NCI-H128 (cell line): ENCODE results near the gene LRRN2.

ENCODE experiments used
- DNase-seq: peaks from one replicate; lab custom pipeline; 2025; ENCODE audit not compliant: unreplicated experiment; lab: John Stamatoyannopoulos, UW

The LRRN2 gene

DNA sequence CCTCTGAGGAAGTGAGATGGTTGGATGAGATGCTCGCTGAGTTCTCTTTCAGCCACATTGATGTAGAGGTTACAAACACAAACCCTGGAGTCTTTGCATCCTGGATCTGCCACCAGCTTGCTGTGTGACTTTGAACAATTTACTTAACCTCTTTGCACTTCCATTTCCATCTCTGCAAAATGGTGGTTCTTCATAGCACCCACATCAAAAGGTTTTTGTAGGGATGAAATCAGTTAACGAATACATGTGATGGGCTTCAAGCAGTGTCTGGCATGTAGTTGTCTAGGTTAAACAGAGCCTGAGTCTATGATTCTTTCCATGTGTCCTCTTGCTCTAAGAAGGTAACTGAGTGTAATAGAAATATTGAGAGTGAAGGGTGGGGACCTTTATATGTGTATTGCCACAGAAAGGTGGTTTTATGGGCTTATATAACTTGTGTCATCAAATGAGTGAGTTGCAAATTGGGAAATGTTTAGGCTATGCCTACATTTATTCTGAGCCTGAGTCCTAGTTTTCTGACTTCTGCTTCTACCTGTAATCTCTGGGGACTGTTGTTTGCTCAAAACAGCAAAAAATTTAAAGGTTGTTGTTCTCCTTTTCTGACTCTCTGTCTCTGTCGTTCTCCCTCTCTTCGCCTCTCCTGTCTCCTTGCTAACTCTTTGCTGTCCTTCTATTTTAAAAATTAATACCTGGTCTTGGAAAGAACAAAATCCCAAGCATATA is 27.3 kb upstream of the LRRN2 start:
- DNase-seq: no peak

DNA sequence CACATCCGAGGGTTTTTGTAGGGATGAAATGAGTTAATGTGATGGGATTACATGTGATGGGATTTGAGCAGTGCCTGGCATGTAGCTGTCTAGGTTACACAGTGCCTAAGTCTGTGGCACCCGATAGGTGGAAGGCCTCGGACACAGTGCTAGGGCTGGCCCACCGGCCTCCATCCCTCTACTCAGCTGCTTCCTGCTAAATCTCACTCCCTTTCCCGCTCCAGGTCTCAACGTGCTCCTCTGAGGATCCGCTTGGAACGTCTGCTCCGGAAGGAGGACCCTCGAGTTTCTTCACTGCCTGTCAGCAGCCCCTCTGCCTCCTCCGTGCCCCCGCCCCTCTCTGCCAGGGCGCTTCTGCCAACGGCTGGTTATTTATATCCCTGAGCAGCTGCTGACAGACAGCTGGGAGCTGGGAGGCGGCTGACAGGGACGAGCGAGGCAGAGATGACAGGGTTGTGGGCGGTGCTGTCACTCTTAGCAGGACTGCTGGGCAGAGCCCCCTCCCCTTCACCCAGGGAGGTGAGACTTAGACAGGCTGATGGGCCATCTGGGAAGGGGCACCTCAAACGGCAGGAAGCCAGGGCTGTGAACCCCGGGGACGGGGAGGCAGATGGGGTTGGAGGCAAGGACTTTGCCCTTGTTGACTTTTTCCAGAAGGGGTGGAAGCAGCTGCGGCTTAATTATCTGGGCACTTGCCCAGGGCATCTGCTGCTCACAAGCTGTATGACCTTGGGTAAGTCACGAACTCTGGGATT is 26.6 kb upstream of the LRRN2 start:
- no peak for DNase-seq

DNA sequence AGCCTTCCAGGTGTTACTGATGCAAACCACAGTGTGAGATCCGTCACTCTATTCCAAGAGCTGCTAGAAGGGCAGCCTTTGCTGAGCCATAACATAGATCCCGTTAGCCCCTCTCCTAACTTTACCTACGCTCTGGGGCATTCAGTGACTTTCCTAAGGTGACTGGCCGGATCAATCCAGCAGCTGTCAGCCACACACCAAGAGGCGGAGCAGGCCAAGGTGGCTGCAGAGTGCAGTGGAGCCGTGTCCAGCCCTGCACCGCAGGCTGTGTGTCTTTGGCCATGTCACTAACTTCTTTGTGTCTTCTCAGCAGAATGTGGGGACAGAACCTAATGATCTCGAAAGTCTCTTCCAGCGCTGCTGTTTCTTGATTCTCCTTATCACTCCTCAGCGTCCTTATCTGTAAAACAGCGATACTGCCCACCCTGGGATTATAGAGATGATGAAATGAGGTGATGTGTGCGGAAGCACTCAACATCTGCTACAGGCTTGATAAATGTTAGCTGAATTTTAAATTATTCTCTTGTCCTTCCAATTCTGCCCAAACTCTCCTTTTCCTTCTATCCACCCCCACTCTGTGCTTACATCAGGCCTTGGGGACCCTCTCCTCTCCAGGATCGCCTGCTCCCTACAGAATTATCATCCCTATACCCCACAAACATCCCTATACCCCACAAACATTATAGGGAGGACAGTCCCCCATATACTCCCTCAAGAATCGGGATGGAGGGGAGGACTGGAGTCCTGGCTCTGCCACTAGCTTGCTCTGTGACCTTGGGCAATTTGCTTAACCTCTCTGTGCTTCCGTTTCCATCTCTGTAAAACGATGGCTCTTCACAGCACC is 25.8 kb upstream of the LRRN2 start:
- no peak for DNase-seq

DNA sequence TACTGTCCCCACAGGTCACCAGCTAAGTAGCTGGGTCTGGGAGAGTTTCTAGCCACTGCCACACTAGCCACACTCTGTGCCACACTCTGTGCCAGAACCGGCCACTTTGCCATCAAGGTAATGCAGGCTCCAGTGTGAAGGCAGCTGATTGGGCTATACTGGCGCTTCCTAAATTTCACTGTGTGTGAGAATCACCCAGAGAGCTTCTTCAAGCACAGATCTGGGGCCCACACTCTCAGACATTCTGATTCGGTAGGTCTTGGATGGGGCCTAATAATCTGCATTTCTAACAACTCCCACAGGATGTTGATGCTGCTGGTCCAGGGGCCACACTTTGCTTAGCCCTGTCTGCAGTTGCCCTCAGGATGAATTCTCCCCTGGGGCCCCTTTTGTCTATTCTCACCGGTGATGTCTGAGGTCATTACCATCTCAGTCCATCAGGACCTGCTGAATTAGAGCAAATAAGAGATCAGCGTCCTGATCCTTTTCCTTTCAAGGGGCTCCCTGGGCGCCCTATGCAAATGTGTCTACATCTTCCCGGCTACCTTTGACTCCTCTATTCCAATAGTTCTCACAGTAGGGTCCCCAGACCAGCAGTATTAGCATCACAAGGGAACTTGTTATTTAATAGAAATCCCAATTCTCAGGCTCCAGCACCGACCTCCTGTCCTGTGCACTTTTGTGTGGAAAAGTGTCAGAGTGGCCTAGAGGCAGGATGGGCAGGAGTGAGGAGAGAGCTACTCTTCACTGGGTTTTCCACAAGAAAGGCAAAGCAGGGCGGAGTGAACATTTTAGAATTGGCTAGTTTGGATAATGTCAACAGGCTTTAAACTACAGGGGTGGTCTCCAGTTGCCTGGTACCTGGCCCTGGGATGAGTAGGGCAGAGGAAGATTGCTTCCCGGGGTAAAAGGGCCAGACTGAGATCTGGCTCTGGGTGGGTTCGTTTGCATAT is 24.7 kb upstream of the LRRN2 start:
- DNase-seq: no peak

DNA sequence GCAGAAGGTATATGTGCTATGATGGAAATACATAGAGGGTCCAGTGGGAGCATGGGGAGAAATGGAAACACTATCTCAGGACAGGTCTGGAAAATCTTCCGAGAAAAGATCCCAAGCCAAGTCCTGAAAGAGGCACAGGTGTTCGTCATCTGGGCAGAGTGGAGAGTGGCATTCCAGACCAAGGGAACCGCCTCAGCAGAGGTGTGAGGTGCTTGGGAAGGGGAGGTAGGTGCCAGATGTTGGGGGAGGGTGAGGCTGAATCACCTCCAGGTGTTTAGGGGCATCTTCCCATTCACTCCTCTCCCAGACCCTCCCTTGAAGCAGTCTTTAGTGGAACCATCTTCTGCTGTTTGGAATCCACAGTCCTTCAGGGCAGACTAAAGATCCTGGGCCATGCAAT is 23.5 kb upstream of the LRRN2 start:
- no peak for DNase-seq

DNA sequence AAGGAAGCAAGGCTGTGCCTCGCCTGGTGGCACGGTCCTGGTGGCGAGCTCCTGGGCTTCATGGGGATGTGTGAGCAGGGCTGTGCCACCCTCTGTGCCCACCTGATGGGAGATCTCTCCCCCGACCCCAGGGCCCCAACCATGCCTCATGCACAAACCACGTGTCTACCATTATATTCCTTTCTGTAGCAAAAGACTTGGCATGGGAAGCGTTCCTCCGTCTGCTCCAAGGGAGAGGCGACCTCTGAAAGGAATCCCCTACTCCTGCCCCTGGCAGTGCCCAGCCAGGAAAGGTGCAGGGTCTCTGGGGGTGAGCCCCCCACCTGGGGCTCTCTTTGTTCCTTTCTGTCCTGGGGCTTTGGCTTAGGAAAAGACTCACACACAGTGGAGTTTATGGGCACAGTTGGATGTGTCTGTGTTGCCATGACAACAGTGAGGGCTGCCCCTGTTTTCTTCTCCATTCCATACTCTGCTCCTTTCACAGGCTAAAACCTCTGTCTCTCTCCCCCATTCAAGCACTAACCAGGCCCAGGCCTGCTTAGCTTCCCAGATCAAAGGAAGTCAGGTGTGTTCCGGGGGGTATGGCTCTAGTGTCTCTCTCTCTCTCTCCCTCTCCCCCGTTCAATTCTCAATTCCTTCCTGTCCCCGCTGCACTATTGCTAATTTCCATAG is 21.4 kb upstream of the LRRN2 start:
- DNase-seq: no peak

DNA sequence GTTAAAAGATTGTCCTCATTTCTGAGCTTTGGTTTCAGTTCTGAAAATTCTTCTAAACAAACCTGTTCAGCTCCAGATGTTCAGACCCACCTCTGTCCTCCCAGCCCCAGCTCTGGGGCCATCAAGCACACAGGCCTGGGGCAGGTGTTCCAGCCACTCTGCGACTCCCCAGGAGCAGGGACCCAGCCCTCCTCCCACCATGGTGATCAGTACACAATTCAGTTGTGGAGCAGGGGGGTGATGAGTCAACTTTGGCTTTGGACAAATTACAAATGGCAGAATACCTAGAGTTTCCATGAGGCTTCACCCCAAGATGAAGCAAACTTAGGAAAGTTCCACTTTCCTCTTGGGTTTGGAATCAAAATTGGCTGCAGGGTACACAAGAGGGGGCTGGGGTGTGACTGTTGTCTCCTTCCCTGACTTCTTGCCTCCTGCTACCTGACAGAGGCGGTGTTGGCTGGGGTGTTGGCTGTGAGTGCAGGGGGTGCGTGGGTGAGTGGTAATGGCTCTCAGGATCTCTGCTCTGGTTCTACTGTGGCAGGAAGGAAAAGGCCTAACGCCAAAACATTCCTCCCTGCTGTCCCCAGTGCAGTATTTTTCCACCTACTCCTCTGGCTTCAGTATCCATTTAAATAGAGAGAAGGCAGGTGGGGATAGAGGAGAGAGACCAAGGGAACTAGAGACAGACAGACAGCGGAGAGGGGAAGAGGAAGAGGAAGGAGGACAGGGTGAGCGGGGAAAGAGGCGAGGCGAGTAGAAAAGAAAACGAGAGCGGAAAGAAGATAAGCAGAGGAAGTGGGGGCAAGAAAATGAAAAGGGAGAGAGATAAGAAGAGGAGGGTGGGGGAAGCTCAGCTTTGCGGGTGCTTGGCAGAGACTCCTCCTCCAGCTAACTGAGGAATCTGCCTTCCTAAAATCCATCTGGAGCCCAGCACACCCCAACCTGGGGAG is 20.6 kb upstream of the LRRN2 start:
- no peak for DNase-seq

DNA sequence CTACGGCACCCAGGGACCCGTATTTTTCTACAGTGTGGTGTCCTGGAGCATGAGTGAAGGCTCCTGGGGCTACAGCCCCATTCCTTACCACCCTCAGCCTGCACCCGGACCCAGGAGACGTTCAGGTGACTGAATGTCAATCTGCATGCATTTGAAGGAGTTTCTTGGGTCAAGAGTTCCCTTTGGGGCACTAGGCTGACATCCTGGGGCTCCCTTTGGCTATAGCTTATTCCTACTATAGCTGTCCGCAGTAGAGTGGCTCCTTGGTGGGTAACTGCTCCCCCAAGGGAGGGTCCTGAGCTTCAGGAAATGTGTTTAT is 19.9 kb upstream of the LRRN2 start:
- DNase-seq: no peak

DNA sequence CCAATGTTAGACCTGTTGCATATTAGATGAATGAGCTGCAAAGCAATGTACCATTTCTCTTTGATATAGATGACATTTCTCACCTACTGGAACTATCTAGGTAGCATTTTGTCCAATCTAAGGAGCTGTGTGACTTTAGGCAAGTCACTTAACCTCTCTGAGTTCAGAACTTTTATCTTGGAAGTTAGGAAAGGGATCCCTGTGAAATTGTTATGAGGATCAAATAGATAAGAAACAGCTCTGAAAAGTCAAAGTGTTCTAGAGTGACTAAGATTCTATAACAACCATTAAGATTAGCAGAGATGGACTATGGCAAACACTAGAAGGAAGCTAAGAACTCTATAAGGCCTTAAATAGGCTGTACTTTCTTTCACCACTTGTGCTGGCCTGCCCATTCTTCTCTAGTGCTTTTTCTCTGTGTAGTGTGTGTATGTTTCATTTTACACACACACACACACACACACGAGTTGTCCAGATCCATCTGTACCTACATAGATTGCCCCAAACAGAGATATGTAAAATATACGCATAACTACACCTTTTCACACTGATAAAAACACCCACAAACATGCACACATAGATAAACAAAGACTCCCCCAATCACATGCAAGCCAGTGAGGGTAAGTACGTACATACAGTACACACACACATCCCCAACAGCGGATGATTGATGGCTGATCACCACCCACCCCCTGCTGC is 19.4 kb upstream of the LRRN2 start:
- DNase-seq: no peak

DNA sequence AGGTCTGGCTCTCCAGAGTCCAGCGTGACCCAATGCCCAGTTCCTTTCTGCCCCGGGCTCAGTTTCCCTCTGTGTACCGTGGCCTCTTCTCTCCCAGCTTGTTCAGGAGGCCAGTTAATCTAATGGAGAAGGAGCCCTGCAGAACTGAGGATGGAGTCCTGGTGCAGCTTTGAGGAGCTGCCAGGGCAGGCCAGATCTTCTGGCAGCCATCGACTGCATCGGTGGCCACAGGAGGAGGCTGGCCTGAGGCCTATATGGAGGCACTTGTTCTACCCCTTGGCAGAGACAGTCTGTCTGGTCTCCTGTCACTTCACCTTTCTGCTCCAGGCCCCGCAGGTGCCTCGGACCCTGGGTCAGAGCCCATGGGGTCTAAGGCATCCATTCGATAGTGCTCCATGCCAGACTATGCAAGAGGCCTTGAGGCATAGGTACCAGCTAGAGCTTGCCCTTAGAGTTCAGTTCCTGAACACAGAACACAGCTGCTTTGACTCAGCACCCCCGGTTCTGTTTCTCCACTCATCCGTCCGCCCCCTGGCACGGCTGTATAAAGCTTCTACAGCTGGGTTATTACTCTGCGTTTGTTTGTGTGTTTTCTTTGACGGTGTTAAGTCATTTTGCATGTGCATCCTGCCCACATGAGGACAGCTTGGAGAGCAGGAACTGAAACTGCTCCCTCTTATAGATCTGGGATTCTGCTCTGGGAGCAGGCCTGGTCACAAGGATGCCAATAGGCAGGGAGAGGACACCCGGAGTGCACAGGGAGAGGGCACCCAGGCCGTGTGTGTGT is 18.5 kb upstream of the LRRN2 start:
- no peak for DNase-seq

DNA sequence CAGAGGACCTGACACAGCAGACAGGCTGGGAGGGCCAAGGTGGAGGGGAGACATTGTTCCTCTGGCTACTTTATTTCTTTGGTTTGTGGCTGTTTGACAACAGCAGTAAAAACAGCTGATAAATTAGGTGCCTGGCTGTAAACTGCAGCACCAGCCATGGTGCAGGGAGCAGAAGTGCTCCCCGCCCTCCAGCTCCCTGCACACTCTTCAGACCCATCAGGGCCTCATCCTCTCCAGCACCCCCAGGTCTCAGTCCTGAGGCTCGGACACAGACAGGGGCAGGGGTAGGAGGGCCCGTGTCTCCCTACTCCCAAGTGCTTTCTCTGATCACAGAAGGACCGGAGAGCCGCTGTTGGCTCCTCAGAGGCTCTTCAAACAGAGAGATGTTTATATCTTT is 17.7 kb upstream of the LRRN2 start:
- DNase-seq: no peak

DNA sequence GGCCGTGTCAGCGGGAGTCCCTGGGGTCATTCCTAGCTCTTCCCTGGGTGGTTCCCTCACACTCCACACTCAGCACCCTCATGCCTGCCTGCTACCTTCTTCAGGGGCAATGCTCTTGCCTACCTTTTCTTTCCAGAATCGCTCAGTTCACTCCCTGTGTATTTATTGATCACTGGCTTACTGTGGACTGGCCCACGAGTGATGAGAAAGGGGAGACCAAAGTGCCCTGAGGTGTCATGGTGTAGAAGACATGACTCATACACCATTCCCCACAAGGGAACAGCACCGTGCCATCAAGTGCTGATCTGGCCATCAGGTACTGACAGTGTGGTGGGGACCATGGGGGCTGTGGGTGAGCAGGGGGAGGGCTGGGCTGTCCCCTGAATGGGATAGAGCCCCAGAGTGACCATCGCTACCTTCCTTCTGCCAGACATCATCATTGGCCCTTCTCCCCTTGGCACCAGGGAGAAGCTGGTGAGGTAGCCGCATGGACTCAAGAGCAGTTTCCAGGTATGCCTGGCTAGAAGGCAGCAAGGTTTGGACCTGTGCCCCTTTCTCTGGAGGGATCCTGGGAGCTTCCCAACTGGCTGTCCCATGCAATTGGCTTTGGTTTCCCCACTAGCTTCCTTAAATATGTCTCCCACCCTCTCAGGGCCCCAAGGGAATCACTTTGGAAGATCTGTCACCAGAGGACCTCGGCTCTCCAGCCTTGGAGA is 17.2 kb upstream of the LRRN2 start:
- no peak for DNase-seq

DNA sequence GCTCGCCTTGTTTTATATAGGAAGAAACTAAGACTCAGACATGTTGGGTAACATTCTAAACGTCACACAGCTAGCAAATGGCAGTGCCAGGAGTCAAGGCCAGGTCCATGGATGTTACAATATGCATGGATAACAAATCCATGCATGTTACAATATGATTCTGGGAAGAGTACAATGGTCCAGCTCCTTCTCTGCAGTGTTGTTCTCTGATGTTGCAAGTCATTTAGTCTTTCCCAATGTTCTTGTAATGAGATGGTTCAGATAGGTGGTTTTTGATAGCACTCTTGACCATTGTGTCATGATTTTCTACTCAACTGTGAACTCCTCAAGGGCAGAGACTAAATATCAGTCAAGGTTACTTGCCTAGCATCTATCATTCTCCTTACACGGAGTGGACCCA is 15.7 kb upstream of the LRRN2 start:
- no peak for DNase-seq

DNA sequence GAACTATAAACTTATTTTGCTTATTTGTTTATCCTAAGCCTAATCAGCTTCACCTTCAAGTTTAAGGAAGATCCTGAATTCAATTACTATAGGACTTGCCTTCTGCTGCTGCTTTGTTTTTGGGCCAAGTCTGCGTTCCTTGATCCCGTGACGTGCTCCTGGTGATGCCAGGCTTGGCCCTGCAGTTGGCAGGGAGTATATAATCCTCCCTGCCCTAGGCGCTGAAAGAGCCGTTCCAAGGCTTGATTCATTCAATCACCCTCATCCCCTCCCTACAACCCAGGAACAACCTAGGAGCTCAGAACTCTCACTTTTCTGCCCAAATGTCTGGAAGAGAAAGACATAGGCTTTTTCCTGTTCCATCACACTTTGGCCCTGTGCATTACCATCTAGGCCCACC is 12.4 kb upstream of the LRRN2 start:
- no peak for DNase-seq

DNA sequence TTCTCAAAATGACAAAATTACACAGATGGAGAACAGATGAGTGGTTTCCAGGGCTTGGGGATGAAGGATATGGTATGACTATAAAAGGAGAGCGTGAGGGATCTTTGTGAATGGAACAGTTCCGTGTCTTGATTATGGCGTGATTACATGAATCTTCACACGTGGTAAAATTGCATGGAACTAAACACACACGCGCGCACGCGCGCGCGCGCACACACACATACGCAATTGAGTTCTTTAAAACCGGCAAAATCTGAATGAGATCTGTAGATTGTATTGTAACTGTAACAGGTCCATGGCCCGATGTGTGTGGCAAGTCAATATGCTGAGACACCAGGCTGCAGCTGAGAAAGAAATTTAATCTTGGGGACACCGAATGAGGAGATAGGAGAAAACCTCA is 11.1 kb upstream of the LRRN2 start:
- no peak for DNase-seq

DNA sequence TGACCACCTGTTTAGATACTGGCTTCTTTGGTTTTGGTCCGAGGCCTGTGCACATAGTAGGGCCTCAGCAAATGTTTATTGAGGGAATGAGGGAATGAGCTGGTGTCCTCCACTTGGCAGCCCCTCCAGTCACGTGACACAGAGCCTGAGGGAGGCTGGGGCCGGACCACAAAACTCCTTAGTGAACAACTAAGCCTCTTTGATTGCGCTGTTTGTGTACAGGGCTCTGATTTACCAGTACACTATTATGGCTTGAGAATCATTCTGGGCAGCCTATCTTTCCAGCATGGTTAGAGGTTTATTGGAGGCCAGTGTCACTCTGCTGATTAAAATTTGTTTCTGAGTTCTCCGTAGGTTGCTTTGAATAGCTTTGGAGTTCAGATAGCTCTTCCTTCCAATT is 10.2 kb upstream of the LRRN2 start:
- no peak for DNase-seq

DNA sequence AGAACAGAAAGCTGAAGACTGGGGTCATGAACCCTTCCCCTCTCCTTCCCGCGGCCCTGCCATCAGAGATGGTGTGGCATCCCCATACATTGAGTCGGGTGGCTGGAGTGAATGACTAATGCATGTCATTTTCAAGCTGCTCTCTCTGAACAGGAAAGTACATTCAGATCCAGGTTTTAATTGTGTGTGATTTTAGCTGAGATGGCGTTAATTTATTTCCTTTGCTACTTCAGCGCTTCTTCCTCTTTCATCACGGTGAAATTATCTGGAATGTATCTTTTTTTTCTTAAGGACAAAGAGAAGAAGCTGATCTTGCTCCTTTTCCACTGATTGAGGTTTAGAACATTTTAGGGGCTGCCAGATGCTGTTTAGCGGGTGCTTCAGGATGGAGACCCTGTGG is 8.6 kb upstream of the LRRN2 start:
- DNase-seq: no peak
